Thyroid gland (tissue), 4 donors: ENCODE data around the gene CALHM2.

ENCODE experiments used
- CTCF ChIP-seq, 6 experiments: fragments of 200-600 bp in 3 of 6; fragments of 450-650 bp in 3 of 6; sonication (generic) in 3 of 6; IDR thresholded peaks; one replicate each; pipeline ENCODE4 v1.5.1; 2016 to 2019; ENCODE audit warnings: antibody characterized with exemption in 6 of 6, mild to moderate bottlenecking in 2 of 6, inconsistent platforms in 1 of 6, moderate library complexity in 1 of 6
- POLR2A ChIP-seq, 2 donors: fragments of 450-650 bp; IDR thresholded peaks; one replicate each; pipeline ENCODE4 v1.6.1; 2017; ENCODE audit warnings: antibody characterized with exemption in 2 of 2, mild to moderate bottlenecking in 2 of 2, moderate library complexity in 1 of 2

- TF ChIP-seq CTCF (IDR thresholded peaks at IDR 0.05) (no peak), POLR2A (IDR thresholded peaks at IDR 0.05) (no peak)
Observed at GRCh38 chr10:103469201-103469600, 17.0 kb upstream of the CALHM2 start.
